ENCODE data around the gene MSX1. TPM values are rescaled to one million over a fixed set of nuclear protein-coding genes. Genes with fewer than 3 reads are reported as not detected.

The MSX1 gene
- total RNA-seq, 1 experiment from 2014 or later, result not detected

- no peaks in the 10 kb centered on the region for H3K9me3 ChIP-seq (ENCODE audit: insufficient read depth, low read depth)
- no peaks in the 10 kb centered on the region for H3K4me1 ChIP-seq (replicated peaks; ENCODE audit: insufficient read depth)
- no peak overlapping the region for H3K27ac ChIP-seq
- no peaks in the 10 kb centered on the region for H4K20me1 ChIP-seq (ENCODE audit: insufficient read depth)
- H3K27me3 ChIP-seq (ENCODE audit: insufficient read depth, low read depth), result no peaks in the 10 kb centered on the region
- no TSS peak for BruUV-seq (replicated peaks)
- DNase-seq, result no peak
- no peak for TF ChIP-seq EZH2 (IDR thresholded peaks at IDR 0.05; ENCODE audit: low read depth)
- TF ChIP-seq, protein P1, sequence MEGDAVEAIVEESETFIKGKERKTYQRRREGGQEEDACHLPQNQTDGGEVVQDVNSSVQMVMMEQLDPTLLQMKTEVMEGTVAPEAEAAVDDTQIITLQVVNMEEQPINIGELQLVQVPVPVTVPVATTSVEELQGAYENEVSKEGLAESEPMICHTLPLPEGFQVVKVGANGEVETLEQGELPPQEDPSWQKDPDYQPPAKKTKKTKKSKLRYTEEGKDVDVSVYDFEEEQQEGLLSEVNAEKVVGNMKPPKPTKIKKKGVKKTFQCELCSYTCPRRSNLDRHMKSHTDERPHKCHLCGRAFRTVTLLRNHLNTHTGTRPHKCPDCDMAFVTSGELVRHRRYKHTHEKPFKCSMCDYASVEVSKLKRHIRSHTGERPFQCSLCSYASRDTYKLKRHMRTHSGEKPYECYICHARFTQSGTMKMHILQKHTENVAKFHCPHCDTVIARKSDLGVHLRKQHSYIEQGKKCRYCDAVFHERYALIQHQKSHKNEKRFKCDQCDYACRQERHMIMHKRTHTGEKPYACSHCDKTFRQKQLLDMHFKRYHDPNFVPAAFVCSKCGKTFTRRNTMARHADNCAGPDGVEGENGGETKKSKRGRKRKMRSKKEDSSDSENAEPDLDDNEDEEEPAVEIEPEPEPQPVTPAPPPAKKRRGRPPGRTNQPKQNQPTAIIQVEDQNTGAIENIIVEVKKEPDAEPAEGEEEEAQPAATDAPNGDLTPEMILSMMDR (conservative IDR thresholded peaks at IDR 0.05), result no peak
- no peak overlapping the region for H2AFZ ChIP-seq
- ChIA-PET CTCF (no interaction called here), POLR2A (ENCODE audit: unreplicated experiment) (no interaction called here)
- no peaks in the 10 kb centered on the region for H3K36me3 ChIP-seq (ENCODE audit: low read depth)
- intact Hi-C loops (cut with micrococcal nuclease; ENCODE audit: unreplicated experiment), result no loop called here
- no peaks in the 10 kb centered on the region for H3F3A ChIP-seq (ENCODE audit: insufficient read depth, low read depth)
- no peaks in the 10 kb centered on the region for H3K9me2 ChIP-seq (ENCODE audit: insufficient read depth)
- no peak overlapping the region for H3K4me2 ChIP-seq
- no peak overlapping the region for H3K4me3 ChIP-seq
- no peaks in the 10 kb centered on the region for H3K79me2 ChIP-seq (ENCODE audit: low read depth)
Measured at GRCh38 chr4:4842476-4843441, 16.7 kb upstream of the MSX1 start.

- Histone ChIP-seq H4K20me1 (ENCODE audit: insufficient read depth) (no peaks in the 10 kb centered on the region), H3K4me2 (no peak overlapping the region), H3K4me1 (replicated peaks; ENCODE audit: insufficient read depth) (no peaks in the 10 kb centered on the region), H3K27ac (no peak overlapping the region), H3F3A (ENCODE audit: insufficient read depth, low read depth) (no peaks in the 10 kb centered on the region), H3K9me3 (ENCODE audit: insufficient read depth, low read depth) (no peaks in the 10 kb centered on the region), H3K4me3 (no peak overlapping the region), H3K27me3 (ENCODE audit: insufficient read depth, low read depth) (no peaks in the 10 kb centered on the region), H3K9me2 (ENCODE audit: insufficient read depth) (no peaks in the 10 kb centered on the region), H2AFZ (no peak overlapping the region), H3K79me2 (ENCODE audit: low read depth) (no peaks in the 10 kb centered on the region), H3K36me3 (ENCODE audit: low read depth) (no peaks in the 10 kb centered on the region)
- intact Hi-C loops (cut with micrococcal nuclease; ENCODE audit: unreplicated experiment), result no loop called here
- ChIA-PET CTCF (no interaction called here), POLR2A (ENCODE audit: unreplicated experiment) (no interaction called here)
- no peak for TF ChIP-seq EZH2 (IDR thresholded peaks at IDR 0.05; ENCODE audit: low read depth)
- TF ChIP-seq, protein P1 (conservative IDR thresholded peaks at IDR 0.05), result no peak
- DNase-seq, result no peak
- no TSS peak for BruUV-seq (replicated peaks)
Measured at GRCh38 chr4:4843635-4844291, 15.7 kb upstream of the MSX1 start.

GRCh38 chr4:4845027-4845426, 14.4 kb upstream of the MSX1 start:
- no TSS peak for BruUV-seq (replicated peaks)
- intact Hi-C loops (cut with micrococcal nuclease; ENCODE audit: unreplicated experiment), result no loop called here
- POLR2A ChIA-PET (ENCODE audit: unreplicated experiment), result no interaction called here

More at GRCh38 chr4:4845027-4845426, 14.4 kb upstream of the MSX1 start:
- DNase-seq, result no peak
- Histone ChIP-seq H3K9me2 (ENCODE audit: insufficient read depth) (no peaks in the 10 kb centered on the region), H2AFZ (no peak overlapping the region), H3K27ac (no peak overlapping the region), H3K4me1 (replicated peaks; ENCODE audit: insufficient read depth) (no peaks in the 10 kb centered on the region), H3K4me2 (no peak overlapping the region), H3K27me3 (ENCODE audit: insufficient read depth, low read depth) (no peaks in the 10 kb centered on the region), H3F3A (ENCODE audit: insufficient read depth, low read depth) (no peaks in the 10 kb centered on the region), H4K20me1 (ENCODE audit: insufficient read depth) (no peaks in the 10 kb centered on the region), H3K36me3 (ENCODE audit: low read depth) (no peaks in the 10 kb centered on the region), H3K79me2 (ENCODE audit: low read depth) (no peaks in the 10 kb centered on the region), H3K4me3 (no peak overlapping the region), H3K9me3 (ENCODE audit: insufficient read depth, low read depth) (no peaks in the 10 kb centered on the region)
- CTCF ChIA-PET, result no interaction called here
- TF ChIP-seq EZH2 (IDR thresholded peaks at IDR 0.05; ENCODE audit: low read depth), result no peak
- TF ChIP-seq, protein P1 (conservative IDR thresholded peaks at IDR 0.05), result no peak
